NCI-H526 (cell line): Measurements from ENCODE around the gene TRAF1.
A peak's percentile ranks its signal among the peaks of the same experiment; 100 is the strongest.

Experiments
- DNase-seq, 2 experiments: peaks; one replicate each; lab custom pipeline; 2025; lab: John Stamatoyannopoulos, UW

TRAF1 gene

DNA sequence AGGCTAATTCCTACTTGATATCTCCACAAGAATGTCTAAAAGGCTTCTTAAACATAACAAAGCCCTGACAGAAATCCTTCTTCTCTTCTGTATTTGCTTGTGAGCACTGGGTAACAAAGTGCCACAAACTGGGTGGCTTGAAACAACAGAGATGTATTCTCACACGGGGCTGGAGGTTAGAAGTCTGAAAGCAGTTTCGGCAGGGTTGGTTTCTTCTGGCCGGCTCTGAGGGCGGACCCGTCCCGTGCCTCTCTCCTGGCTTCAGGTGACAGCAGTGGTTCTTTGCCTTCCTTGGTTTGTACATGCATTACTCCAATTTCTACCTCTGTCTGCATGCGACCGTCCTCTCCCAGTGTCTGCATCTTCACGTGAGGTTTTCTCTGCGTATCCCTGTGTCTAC lies 14.0 kb upstream of the TRAF1 start:
- DNase-seq: no peak

DNA sequence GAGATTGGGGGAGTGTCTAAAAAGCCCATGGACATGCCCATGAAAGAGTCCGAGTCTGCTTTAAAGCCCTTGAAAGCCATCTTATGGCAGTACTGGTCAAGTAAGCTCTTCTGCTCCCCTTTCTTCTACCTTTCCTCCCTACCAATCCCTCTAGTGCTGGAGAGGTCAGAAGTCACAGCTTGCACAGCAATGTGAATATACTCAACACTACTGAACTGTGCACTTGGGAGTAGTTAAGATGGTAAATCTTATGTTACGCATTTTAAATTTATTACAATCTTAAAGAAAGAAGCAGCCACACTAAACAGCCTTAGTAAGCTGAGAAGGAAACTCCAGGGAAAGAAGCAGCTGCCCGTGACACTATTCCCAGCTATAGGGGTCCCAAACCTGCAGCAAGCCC lies 12.3 kb upstream of the TRAF1 start:
- no peak for DNase-seq

DNA sequence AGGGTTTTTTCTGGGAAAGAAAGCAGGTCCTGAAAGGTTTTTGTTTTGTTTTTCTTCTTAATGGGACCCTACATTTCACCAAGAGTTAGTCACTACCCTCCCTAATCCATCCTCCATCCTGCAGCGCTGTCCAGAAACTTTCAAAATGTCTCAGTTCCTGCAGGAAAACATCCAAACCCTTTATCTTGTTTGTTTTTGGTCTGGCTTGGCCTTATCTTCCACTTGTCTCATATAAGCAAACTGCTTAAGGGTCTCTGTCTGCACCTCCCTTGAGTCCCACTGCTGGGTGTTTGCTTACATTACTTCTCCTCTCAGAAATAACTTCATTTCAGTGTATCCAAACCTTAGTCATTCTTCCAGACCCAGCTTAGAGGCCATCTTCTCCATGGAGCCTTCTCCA lies 11.0 kb upstream of the TRAF1 start:
- no peak for DNase-seq

DNA sequence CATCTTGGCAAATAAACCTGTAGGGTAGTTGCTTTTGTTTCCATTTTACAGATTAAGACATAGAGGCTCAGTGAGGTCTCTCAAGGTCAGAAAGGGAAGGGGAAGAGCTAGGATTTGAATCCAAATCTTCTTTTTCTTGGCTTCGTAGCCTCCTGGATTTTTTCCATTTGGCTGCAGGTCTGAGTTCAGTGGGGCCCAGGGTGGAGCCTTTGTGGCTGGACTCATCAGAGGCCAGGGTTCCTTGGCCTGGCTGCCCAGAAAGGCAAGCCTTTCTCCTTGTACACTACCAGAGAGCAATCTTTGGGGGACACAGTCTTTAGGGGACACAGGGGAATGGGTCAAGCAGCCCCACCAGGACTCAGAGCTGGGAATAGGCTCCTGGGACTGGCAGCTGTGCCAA lies 10.5 kb upstream of the TRAF1 start:
- no peak for DNase-seq

DNA sequence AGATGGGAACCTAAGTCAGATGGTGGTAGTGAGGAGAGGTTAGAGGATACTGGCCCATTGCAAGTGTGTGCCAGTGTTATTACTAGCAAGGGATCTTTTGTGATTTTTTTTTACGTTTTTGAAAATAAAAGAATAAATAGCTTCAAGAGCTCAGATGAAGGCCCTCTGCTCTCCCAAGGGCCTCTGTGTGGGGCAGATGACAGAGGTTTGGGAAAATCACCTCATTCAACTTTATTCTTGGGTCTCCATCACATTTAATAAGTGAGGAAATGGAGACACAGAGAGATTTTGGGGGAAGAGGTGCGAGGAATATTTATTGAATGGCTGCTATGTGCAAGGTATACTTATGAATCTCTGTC lies 10.1 kb upstream of the TRAF1 start:
- DNase-seq: no peak

DNA sequence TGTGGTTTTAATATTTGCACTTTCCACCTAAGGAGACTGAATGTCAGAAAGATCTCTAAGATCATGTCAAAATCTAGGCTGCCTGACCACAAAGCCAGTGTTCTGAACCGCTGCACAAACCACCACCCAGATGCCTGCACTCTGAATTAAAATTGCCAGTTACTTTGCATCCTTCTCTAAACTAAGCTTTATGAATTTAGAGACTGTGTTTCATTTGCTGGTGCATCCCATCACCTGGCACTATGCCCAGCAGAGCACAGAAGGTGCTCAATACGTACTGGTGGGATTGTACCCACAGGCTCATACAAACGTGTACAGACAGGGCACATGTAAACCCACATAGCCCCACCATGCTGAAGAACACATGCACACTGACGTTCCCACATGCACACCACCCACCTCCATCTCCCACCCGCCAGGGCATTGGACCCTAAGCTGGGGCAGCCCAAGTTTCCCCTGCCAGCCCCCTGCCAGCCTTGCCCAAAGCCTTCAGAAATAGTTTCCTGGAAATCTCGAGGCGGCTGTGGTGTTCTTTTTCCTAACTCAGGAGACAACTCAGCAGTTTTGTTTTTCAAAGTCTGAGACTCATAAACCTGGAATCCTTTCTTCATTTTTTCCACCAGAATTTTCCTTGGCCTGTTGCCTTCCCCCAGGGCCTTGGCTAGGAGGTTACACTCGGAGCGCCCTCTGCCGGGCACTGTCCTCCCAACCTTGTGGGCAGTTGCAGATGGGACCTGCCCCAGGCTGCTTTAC lies 9.6 kb upstream of the TRAF1 start:
- peak; percentile 43 to 86 for DNase-seq

DNA sequence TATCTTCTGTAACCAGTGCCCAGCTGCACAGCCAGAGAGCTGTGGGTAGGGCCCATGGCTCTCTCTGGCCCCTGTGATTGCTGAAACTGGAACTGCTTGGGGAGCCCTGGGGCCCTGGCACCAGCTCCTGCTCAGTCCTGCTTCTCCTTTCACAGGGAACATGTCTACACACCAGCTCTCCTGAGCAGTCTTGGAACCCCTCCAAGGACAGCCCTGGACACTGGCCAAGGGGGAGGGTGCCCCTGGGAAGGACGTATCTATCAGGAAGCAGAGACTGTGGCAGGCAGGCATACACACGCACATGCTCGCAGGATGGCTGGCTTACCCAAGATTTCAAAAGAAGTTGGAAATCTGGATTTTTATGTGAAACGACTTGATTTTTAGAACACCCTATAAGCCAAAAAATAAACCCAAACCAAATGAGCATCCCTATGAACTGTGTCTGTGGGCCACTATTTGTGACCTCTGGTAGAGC lies 8.8 kb upstream of the TRAF1 start:
- no peak for DNase-seq

DNA sequence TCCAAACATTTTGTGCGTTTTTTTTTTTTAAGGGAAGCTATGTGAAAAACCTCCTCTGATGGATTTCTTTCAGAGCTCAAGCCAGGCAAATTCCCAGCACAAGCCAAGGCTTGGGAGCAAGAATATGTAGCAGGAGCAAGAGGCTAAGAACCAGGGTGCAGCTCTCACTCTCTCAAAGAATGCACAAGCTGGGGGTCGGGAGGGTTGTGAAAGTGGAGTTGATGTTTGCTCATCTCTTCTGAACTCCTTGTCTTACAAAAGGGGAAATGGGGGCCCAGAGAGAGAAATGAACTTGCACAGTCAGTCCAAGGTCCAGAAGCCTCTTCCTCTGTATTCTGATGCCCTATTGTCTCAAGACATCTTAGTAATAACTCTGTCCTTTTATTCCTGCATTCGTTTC lies 7.7 kb upstream of the TRAF1 start:
- DNase-seq: no peak

DNA sequence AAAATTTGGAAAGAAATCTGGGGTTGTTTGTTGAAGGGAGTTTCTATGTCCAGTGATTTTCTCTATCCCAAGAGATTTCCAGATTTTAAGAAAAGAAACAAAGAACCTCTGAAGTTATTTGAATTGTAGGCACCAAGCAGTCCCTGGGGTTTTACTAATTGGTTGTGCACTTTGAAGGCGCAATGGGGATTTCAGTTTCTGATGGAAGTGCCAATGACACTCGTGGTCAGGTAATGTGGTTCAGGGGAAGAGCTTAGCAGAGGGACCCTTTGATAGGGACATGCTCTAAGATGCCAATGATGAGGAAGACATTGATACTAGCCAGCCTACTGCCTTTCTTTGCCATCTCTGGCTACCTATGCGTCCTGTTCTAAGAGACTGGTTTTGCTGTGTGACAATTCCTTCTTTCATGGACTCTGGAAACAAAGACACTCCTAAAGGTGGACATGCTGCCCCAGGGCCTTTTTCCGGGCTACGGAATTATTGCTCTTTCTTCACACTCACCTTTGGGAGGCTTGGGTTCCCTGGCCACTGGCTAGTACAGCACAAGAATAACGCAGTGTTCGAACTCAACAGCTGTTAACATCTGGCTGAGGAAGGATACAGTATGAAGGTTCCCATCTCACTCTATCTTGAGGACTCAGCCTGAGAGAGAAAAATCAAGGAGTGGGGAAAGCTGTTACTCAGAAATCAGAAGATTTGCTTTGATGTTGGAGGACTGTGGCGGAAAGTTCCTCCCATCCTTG lies 6.9 kb upstream of the TRAF1 start:
- DNase-seq: no peak

DNA sequence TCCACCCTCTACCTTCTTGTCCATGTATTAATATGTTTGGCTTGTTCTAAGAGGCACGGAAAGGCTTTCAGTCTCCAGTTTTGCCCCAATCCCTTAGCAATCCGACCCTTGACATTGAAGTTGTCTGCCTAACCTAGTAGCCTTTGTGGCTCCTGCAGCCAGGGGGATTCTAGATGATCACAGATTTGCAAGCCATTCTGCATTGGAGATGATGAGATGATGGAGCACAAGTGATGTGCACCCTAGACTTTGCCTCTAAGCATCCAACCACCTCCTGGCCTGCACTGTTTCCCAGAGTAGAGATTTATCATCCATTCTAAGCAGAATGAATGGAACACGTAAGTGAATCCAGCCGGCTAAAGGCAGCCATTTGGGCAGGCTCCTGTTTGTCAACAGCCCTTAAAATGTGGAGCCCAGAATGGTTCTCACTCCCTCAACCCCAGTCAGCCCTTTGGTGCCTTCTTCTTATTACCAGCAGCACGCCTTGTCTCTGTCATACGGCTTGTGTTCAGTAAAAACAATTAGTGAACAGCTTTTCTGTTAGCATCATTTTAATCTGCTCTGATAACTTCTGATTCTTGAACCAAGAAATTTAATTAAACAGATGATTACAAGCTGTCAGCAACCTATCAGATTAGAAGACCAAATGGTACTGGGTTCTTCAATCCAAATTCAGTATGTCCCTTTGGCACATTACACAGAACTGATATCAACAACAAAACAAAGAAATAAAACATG lies 5.7 kb upstream of the TRAF1 start:
- DNase-seq: no peak

DNA sequence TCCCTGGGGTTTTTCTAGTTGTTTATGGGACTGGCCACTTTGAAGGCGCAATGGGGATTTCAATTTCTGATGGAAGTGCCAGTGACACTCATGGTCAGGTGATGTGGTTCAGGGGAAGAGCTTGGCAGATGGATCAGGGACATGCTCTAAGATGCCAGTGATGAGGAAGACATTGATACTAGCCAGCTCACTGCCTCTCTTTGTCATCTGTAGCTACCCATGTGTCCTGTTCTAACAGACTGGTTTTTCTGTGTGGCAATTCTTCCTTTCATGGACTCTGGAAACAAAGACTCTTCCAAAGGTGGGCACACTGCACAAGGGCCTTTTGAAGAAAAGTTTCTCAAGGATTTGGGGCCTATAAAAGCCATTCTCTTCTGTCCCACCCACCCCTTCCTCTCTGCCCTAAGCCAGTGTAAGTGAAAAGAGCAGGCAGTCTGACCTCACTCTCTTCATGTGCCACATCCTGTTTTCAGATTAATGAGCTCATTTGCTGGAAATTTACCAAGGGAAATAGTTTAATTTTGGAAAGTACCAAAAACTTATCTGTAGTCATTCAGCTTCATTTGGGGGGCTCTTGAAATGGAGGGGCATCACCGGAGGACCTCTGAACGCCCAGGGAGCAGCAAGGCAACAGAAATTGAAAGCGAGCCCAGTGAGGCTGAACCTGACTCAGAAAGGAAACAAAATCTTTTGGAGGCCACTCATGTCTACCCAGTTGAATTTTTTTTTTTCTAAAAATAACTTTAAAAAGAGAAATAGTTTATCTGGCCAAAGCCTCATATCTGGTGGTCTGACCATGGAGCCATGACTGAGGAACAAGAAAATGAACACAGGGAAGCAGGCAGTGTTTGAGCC lies 4.9 kb upstream of the TRAF1 start:
- no peak for DNase-seq

DNA sequence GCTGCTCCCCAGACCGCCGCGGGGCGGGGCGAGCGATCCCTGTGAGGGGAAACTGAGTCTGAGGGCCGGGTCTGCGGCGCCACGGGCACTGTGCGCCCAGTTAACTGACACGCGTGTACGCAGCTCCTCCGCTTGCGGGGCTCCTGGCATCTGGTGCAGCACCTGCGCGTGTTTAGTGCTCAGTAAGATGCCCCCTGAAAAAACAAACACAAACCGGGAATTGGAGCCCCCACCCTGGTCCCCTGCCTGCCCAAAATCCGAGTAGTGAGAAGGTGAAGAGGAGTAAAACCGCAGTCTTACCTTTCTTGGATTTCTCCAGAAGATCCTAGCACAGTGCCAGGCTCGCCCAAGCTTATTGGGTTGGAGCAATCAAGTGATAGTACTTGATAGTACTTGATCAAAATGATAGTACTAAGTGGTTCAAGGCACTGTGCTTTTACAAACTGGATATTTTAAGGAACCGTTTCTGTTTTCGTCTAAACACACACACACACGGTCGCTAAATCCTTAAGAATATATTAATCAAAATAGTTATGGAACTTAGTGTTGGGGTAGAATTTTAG lies 2.7 kb upstream of the TRAF1 start:
- DNase-seq: no peak

DNA sequence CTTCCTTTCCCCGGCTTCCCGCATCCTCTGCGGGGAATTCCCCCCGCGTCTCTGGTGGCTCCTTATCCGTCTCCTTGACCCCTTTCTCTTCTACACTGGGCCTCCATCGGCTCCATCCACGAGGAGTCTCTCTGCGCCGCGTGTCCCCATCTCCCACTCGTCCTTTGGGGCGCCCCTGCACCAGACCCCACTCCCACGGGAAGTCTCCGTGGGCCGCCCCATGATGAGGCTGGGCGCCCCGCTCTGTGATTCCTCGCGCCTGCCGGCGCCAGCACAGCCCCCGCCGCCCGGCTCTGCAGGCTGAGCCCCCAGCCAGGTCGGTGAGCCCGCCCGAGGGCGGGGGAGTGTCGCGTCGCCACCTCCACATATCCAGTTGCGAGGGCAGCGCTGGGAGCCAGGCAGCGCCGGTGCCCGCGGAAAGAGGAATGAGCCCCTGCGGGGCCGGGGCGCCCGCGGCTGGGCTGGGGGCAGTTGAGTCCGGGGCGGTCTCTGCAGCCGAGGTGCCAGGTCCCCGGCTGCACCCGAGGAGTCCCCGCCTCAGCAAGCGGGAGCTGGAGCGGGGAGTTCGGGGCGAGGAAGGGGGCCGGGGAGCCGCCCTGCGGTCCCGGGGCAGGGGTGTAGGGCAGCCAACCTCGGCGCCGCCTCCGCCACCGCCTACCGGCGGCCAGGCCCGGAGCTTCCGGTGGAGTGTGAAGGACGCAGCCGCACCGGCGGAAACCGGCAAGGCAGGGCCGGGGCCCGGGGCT lies 2.1 kb upstream of the TRAF1 start:
- DNase-seq: peak in 1 of 2 experiments; percentile 67

DNA sequence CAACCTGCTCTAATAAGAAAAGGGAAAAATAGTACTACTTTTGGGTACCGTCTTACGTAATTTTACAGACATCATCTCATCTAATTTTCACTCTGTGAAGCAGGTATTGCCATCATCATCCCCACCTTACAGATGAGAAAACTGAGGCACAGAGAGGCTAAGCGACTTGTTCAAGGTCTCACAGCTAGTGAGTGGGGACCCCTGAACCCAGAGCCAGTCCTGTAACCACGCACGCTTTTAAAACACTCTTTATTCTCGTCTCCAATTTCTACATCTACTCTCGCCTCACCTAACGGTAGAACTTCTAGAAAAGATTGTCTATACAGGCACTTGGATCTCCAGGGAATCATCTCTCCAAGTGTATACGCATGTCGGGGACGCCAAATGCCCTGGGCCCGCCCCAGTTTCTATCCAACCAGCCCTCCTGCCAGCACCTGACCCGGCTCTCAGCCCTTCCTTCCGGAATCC lies 1.5 kb upstream of the TRAF1 start:
- peak in 1 of 2 experiments; percentile 36 for DNase-seq

DNA sequence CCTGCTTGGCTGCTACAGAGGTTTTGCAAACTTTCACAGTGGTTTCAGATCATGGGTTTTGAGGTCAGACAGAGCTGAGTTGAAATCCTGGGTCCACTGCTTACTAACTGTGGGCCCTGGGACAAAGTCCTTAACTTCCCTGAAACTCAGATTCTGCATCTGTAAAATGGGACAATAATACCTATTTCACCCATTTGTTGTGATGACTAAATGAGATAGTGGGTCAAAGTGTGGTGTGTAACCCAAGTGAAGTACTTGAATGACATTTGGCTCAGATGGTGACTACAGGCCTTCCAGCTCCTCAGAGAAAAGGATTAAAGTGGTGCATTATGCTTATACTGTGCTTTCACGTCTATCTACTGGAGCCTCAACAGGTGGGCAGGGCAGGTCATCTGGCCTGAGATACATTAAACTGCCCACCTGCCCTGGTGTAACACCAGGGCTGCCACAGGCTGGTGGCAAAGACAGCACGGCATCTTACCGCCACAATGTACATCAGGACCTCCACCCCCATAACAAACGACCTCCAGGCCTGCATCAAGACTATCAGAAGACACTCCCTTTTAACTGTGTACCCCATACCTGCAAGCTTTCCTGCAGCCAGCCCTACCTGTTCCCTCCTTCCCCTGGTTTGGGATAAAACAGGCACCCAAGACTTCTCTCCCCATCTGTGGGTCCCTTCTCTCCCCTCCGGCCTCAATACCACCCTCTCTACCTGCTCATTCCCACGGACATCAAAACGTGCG lies 846 bp upstream of the TRAF1 start:
- no peak for DNase-seq

DNA sequence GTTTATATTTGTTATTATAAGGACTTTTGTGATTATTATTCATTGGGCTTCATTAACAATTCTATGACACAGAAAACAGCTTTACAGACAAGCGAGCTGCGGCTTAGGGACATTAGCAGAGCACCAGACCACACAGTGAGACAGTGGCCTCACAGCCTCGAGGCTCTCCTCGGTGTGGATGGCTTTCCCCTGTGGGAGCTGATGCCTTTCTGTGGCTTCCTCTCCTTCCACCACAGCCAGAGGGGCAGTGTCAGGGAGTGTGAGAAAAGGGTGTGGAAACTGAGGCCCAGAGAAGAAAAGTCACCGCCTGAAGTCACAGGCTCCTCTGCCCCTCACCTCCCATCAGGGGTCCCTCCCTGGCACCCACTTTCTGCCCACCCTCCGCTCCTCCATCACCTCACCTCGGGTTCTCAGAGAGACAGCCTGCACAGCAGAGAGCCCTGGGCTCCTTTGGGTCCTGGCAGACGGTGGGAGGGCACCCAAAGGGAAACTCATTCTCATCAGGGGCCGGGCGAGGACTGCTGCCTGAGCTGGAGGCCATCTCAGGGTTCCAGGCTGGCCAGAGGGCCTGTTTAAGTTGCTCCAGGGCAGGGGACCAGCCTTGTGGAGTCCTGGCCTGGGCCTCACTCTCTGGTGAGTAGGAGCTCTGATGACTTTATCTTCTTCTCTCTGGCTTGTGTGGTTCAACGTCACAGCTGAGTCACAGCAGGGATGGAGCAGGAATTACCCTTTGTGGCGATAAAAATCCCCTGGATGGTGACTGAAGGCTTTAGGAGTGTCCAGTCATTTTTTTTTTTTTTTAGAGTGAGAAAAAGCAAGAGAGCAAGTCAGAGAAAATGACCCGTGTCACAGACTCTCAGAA lies 830 bp downstream of the TRAF1 start:
- no peak for DNase-seq

DNA sequence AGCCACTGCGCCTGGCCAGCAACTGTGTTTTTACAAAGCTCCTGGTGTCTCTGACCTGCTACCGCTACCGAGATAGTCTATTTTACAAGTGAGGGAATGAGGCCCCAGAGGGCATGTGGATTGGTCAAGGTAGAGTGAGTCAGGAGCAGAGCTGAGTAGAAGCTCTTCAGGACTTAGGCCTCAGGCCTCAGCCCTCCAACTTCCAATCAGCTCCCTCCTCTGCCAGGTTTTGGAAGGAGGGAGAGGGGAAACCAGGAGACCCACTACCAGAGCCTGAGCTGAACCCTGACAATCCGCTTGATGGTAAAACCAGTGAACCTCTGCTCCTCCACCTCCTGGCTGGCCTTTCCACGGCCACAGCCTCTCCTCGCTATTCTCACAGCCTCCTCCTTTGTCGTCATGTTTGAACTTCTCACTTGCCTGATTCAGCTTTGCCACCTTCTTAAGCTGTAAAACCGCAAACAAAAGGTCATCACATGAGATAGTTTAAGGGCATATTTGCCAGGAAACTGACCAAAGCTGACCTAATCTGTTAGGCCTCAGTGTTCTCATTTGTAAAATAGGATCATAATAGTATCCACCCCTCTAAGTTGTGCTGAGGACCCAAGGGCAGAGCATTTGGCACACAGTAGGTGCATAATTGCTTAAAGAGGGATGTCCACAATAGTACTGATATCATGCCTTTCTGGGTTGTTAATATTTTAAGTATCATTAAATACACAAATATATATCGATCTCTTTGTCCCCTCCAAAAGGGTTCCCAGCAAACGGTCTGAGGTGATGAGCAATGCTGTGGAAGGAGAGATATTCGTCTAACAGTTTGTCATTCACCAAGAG lies 1.7 kb downstream of the TRAF1 start:
- DNase-seq: no peak
